ENCODE data around the gene ABHD16A. TPM values are rescaled to one million over a fixed set of nuclear protein-coding genes. Genes with fewer than 3 reads are reported as not detected.

Gene ABHD16A
- total RNA-seq, 1 experiment from 2014 or later, result 47.2 TPM

DNA sequence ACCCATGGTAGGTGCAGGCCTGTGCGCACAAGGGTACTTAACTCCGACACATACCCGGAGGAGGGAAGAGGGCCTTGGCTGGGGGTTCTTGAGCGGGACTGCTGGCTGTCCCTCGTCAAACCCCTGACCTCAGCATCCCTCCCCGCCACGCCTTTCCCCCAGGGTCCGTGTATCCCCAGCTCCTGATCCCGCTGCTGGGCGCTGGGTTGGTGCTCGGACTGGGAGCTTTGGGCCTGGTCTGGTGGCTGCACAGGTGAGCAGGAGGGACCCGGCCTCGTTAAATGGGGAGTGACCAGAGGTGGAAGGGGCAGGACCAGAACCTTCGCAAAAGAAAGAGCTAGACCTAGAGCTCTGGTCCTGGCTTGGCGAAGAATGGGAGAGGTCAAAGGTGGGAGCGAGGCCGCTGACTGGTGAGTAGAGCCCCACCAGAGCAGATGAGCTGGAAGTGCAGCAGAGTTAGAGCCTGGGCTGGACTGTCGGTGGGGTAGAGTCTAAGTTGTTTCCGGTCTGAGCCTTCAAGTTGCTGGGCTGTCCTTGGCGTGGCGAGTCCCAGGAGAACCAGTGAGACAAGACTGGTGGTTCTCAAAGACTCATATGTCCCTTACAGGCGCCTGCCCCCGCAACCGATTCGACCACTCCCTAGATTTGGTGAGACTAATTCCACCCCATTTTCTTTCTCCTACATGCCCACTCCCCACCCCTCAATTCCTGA is 21.0 kb upstream of the ABHD16A start:
- H3K27ac ChIP-seq (ENCODE audit: low read length), result no peak overlapping the region
- ATAC-seq (no peak), DNase-seq (ENCODE audit: low read depth, low spot score) (no peak)
- CTCF ChIA-PET, result no interaction called here
- H3K27me3 ChIP-seq (ENCODE audit: control insufficient read depth, insufficient read depth, low read length), result no peaks in the 10 kb centered on the region
- H3K4me1 ChIP-seq (ENCODE audit: control insufficient read depth, insufficient read depth, low read length), result peaks cover 5% of the 10 kb centered on the region; the same call in 1 of the 2 replicates
- BruUV-seq (replicated peaks), result no TSS peak
- TF ChIP-seq POLR2AphosphoS5 (IDR thresholded peaks at IDR 0.05; ENCODE audit: low read depth, low read length) (no peak), CTCF (IDR thresholded peaks at IDR 0.05) (no peak), TCF7L2 (IDR thresholded peaks at IDR 0.05; ENCODE audit: low read depth, low read length) (no peak), SIN3A (IDR thresholded peaks at IDR 0.05; ENCODE audit: borderline replicate concordance, insufficient read depth, low read depth, low read length) (no peak), REST (IDR thresholded peaks at IDR 0.05; ENCODE audit: insufficient read depth in 1 of 2, low read depth in 2 of 2, low read length in 1 of 2) (no peak)
- no peak overlapping the region for H3K4me3 ChIP-seq (ENCODE audit: low read depth in 2 of 2, low read length in 2 of 2)
- H3K9me3 ChIP-seq (ENCODE audit: control insufficient read depth, insufficient read depth, low read depth, low read length), result no peaks in the 10 kb centered on the region
- POLR2A ChIA-PET, result interaction anchor here (0.5 kb wide), 1 partner anchor 65 kb away, joined by 4 read pairs; no protein-coding TSS in a partner anchor
- in situ Hi-C loops (cut with HindIII; ENCODE audit: low pct_unique_long_range_greater_than_20kb, low sequenced_read_pairs) (no loop called here), intact Hi-C loops (cut with micrococcal nuclease; ENCODE audit: unreplicated experiment) (no loop called here)
- H3K36me3 ChIP-seq (ENCODE audit: control insufficient read depth, insufficient read depth, low read length), result peaks cover 3% of the 10 kb centered on the region

- intact Hi-C loops (cut with micrococcal nuclease; ENCODE audit: unreplicated experiment), result no loop called here
- in situ Hi-C loops (cut with HindIII; ENCODE audit: low pct_unique_long_range_greater_than_20kb, low sequenced_read_pairs), result no loop called here
- ATAC-seq (no peak), DNase-seq (ENCODE audit: low read depth, low spot score) (no peak)
- ChIA-PET CTCF (no interaction called here), POLR2A (interaction anchor here (0.5 kb wide), 1 partner anchor 65 kb away, joined by 4 read pairs; no protein-coding TSS in a partner anchor)
- H3K4me3 ChIP-seq (ENCODE audit: low read depth in 2 of 2, low read length in 2 of 2), result no peak within 1 kb of the TSS
- H3K9me3 ChIP-seq (ENCODE audit: control insufficient read depth, insufficient read depth, low read depth, low read length), result no peaks in the 10 kb centered on the region
- 0 out of 2 replicates have a peak, but pooled peaks cover under 1% of the 10 kb centered on the region for H3K4me1 ChIP-seq (ENCODE audit: control insufficient read depth, insufficient read depth, low read length)
- BruUV-seq (replicated peaks), result no TSS peak
- H3K27ac ChIP-seq (ENCODE audit: low read length), result no peak within 1 kb of the TSS
- H3K36me3 ChIP-seq (ENCODE audit: control insufficient read depth, insufficient read depth, low read length), result peaks cover 3% of the 10 kb centered on the region
- H3K27me3 ChIP-seq (ENCODE audit: control insufficient read depth, insufficient read depth, low read length), result no peaks in the 10 kb centered on the region
- TF ChIP-seq REST (IDR thresholded peaks at IDR 0.05; ENCODE audit: insufficient read depth in 1 of 2, low read depth in 2 of 2, low read length in 1 of 2), result no peak
- TF ChIP-seq TCF7L2 (IDR thresholded peaks at IDR 0.05; ENCODE audit: low read depth, low read length), result no peak
- no peak for TF ChIP-seq SIN3A (IDR thresholded peaks at IDR 0.05; ENCODE audit: borderline replicate concordance, insufficient read depth, low read depth, low read length)
- no peak for TF ChIP-seq POLR2AphosphoS5 (IDR thresholded peaks at IDR 0.05; ENCODE audit: low read depth, low read length)
- TF ChIP-seq CTCF (IDR thresholded peaks at IDR 0.05), result no peak
Measured at GRCh38 chr6:31723245-31723979, 20.3 kb upstream of the ABHD16A start, which contains the start of gene MPIG6B. TSS of gene MPIG6B (plus strand) at chr6:31723373. CDS start at chr6:31723384, 11 bp downstream.

Measured in Panc1 (cell line).